WTC11 (cell line): Measurements from ENCODE around the gene CARD14. TPM values are rescaled to one million over a fixed set of nuclear protein-coding genes. Genes with fewer than 3 reads are reported as not detected.

Experiments
- ATAC-seq: fragments of 200-7000 bp; cut with Tn5 transposase; 2 replicates; pipeline ENCODE4 v1.10.0; 2021; ENCODE audit warnings: mild to moderate bottlenecking, moderate library complexity
- CTCF ChIA-PET: fragments of 300-600 bp; sonication (Branson Sonifier 250); formaldehyde crosslinking; loops from one replicate; lab custom pipeline; 2021; ENCODE audit warnings: antibody characterized with exemption; lab: Charles Lee
- POLR2A ChIA-PET: fragments of 350-600 bp; sonication (Branson Sonifier 250); formaldehyde crosslinking; loops from one replicate; lab custom pipeline; 2021; ENCODE audit warnings: antibody characterized with exemption; lab: Charles Lee
- DNase-seq: peaks from one replicate; pipeline ENCODE4 v3.0.0; 2021; ENCODE audit warnings: low spot score
- H3K27ac Mint-ChIP-seq: 2 replicates; pipeline ENCODE4 v1.8.0; 2021; ENCODE audit warnings: mixed read lengths
- H3K27me3 Mint-ChIP-seq: 2 replicates; pipeline ENCODE4 v1.8.0; 2021; ENCODE audit warnings: low read depth, mild to moderate bottlenecking, moderate library complexity, mixed read lengths
- H3K36me3 Mint-ChIP-seq: 2 replicates; pipeline ENCODE4 v1.8.0; 2021; ENCODE audit warnings: mixed read lengths
- H3K4me1 Mint-ChIP-seq: 2 replicates; pipeline ENCODE4 v1.8.0; 2022; ENCODE audit warnings: mixed read lengths
- H3K4me3 Mint-ChIP-seq: 2 replicates; pipeline ENCODE4 v1.8.0; 2021; ENCODE audit warnings: mild to moderate bottlenecking, moderate library complexity, mixed read lengths
- H3K9me3 Mint-ChIP-seq: 2 replicates; pipeline ENCODE4 v1.8.0; 2021; ENCODE audit warnings: mixed read lengths
- AR ChIP-seq: fragments of 250-450 bp; sonication (Bioruptor Pico); IDR thresholded peaks from 2 replicates; pipeline ENCODE4 v1.9.0; 2021; ENCODE audit warnings: mild to moderate bottlenecking
- ARID4B ChIP-seq: sonication (generic); formaldehyde crosslinking; IDR thresholded peaks from 2 replicates; pipeline ENCODE4 v1.8.0; 2023; ENCODE audit warnings: missing genetic modification reagents, mild to moderate bottlenecking, borderline replicate concordance
- ATF6 ChIP-seq: sonication (generic); formaldehyde crosslinking; IDR thresholded peaks from 2 replicates; pipeline ENCODE4 v1.8.1; 2023; ENCODE audit warnings: mild to moderate bottlenecking, missing genetic modification reagents
- FOXK1 ChIP-seq: sonication (generic); formaldehyde crosslinking; IDR thresholded peaks from 2 replicates; pipeline ENCODE4 v1.8.0; 2022; ENCODE audit warnings: mild to moderate bottlenecking, moderate library complexity, missing genetic modification reagents
- GABPB1 ChIP-seq: sonication (generic); formaldehyde crosslinking; IDR thresholded peaks from 2 replicates; pipeline ENCODE4 v1.8.1; 2023; ENCODE audit warnings: mild to moderate bottlenecking, missing genetic modification reagents
- HMGA2 ChIP-seq: fragments of 250-450 bp; sonication (Bioruptor Pico); IDR thresholded peaks from 2 replicates; pipeline ENCODE4 v1.4.0; 2021; ENCODE audit warnings: mild to moderate bottlenecking, moderate library complexity
- HMGXB4 ChIP-seq: sonication (generic); formaldehyde crosslinking; IDR thresholded peaks from 2 replicates; pipeline ENCODE4 v1.8.1; 2023; ENCODE audit warnings: mild to moderate bottlenecking, moderate library complexity, missing genetic modification reagents
- IRF2 ChIP-seq: sonication (generic); formaldehyde crosslinking; IDR thresholded peaks from 2 replicates; pipeline ENCODE4 v1.8.0; 2022; ENCODE audit warnings: low read depth, missing genetic modification reagents, borderline replicate concordance
- MAX ChIP-seq: sonication (generic); formaldehyde crosslinking; IDR thresholded peaks from 2 replicates; pipeline ENCODE4 v1.8.0; 2022; ENCODE audit warnings: mild to moderate bottlenecking, missing genetic modification reagents
- NFYB ChIP-seq: sonication (generic); formaldehyde crosslinking; conservative IDR thresholded peaks from 2 replicates; pipeline ENCODE4 v1.8.0; 2022; ENCODE audit warnings: low read depth, missing genetic modification reagents
- RELA ChIP-seq: sonication (generic); formaldehyde crosslinking; IDR thresholded peaks from 2 replicates; pipeline ENCODE4 v1.8.1; 2022; ENCODE audit warnings: missing genetic modification reagents, mild to moderate bottlenecking, borderline replicate concordance
- RORB ChIP-seq: fragments of 250-450 bp; sonication (Bioruptor Pico); IDR thresholded peaks from 2 replicates; pipeline ENCODE4 v1.9.0; 2021; ENCODE audit warnings: mild to moderate bottlenecking
- TP53 ChIP-seq: sonication (generic); formaldehyde crosslinking; IDR thresholded peaks from 2 replicates; pipeline ENCODE4 v1.8.1; 2023; ENCODE audit warnings: mild to moderate bottlenecking, missing genetic modification reagents
- USF2 ChIP-seq: sonication (generic); formaldehyde crosslinking; IDR thresholded peaks from 2 replicates; pipeline ENCODE4 v1.8.1; 2023; ENCODE audit warnings: mild to moderate bottlenecking, missing genetic modification reagents, moderate library complexity
- ZNF281 ChIP-seq: sonication (generic); formaldehyde crosslinking; IDR thresholded peaks from 2 replicates; pipeline ENCODE4 v1.8.0; 2023; ENCODE audit warnings: mild to moderate bottlenecking, missing genetic modification reagents
- total RNA-seq: library from RNA; stranded (reverse); gene quantifications from 3 replicates; pipeline ENCODE4 v1.2.3, GENCODE V29; 2021
- TF ChIP-seq, protein P1 (sequence below): fragments of 200-600 bp; IDR thresholded peaks from 2 replicates; pipeline ENCODE4 v1.8.0; 2022; ENCODE audit warnings: antibody characterized with exemption

The CARD14 gene
- total RNA-seq, 1 experiment from 2014 or later = 0.83 TPM

- no peak for ATAC-seq
- no peak for DNase-seq
- Mint-ChIP-seq H3K27ac (no peak overlapping the region), H3K9me3 (no peaks in the 10 kb centered on the region), H3K27me3 (no peaks in the 10 kb centered on the region), H3K4me3 (no peak overlapping the region), H3K36me3 (no peaks in the 10 kb centered on the region), H3K4me1 (peaks cover 4% of the 10 kb centered on the region)
- ChIA-PET POLR2A (no interaction called here), CTCF (interaction anchor here (1.2 kb wide), 1 partner anchor 19 kb away, joined by 4 read pairs; no protein-coding TSS in a partner anchor)
- TF ChIP-seq IRF2 (CRISPR knock-in tag) (no peak), GABPB1 (no peak), HMGXB4 (CRISPR knock-in tag) (no peak), RORB (CRISPR knock-in tag) (no peak), MAX (CRISPR knock-in tag) (no peak), TP53 (no peak), ATF6 (no peak), AR (CRISPR knock-in tag) (no peak), FOXK1 (CRISPR knock-in tag) (no peak), HMGA2 (no peak), ARID4B (CRISPR knock-in tag) (no peak), RELA (no peak), USF2 (no peak), NFYB (no peak), ZNF281 (CRISPR knock-in tag) (no peak)
- TF ChIP-seq, protein P1, sequence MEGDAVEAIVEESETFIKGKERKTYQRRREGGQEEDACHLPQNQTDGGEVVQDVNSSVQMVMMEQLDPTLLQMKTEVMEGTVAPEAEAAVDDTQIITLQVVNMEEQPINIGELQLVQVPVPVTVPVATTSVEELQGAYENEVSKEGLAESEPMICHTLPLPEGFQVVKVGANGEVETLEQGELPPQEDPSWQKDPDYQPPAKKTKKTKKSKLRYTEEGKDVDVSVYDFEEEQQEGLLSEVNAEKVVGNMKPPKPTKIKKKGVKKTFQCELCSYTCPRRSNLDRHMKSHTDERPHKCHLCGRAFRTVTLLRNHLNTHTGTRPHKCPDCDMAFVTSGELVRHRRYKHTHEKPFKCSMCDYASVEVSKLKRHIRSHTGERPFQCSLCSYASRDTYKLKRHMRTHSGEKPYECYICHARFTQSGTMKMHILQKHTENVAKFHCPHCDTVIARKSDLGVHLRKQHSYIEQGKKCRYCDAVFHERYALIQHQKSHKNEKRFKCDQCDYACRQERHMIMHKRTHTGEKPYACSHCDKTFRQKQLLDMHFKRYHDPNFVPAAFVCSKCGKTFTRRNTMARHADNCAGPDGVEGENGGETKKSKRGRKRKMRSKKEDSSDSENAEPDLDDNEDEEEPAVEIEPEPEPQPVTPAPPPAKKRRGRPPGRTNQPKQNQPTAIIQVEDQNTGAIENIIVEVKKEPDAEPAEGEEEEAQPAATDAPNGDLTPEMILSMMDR = no peak
Observed at GRCh38 chr17:80176757-80177156, 6.9 kb downstream of the CARD14 start.
